Activated CD4-positive, alpha-beta T cell treated with anti-CD3 and anti-CD28 coated beads, Interleukin-10, Interleukin-2, amounts not matched to agents 100 ng/mL and 50 ng/mL, durations not matched to agents 16 hours and 8 hours (primary cell): ENCODE results near the gene RAN.
"Not testable (repeated sequence)": the region's sequence is repeated elsewhere in the genome, so short reads cannot be mapped to it uniquely, and the experiment has no call there.

Source experiments
- DNase-seq: peaks from one replicate; pipeline ENCODE4 v3.0.0-alpha.2; 2020

Gene RAN

GRCh38 chr12:130871286-130872178, at the start of gene RAN:
Gene RAN, plus strand, starts transcription at chr12:130872066. Its CDS starts 528 bp downstream, at chr12:130872594.
- peak; percentile 96 for DNase-seq

DNA sequence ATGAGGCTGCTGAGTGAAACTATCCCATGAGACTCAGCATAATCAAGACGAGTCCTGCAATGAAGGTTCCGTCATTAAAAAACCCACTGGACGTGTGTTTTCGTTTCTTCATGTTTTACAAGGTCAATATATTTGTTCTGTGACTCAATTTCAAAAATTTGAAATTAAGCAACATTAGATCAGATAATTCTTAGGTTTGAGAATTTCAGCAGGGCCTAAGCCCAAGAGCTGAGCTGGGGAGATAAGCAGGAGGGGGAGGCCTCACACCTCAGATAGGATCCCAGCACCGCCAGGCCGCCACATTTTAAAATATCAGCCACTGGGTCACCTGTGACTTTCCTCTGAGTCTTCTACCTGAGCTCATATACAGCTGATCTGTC, 46.1 kb upstream of the RAN start:
- no peak for DNase-seq

- peak; percentile 71 for DNase-seq
Observed at GRCh38 chr12:130826151-130826801, 45.6 kb upstream of the RAN start.

DNA sequence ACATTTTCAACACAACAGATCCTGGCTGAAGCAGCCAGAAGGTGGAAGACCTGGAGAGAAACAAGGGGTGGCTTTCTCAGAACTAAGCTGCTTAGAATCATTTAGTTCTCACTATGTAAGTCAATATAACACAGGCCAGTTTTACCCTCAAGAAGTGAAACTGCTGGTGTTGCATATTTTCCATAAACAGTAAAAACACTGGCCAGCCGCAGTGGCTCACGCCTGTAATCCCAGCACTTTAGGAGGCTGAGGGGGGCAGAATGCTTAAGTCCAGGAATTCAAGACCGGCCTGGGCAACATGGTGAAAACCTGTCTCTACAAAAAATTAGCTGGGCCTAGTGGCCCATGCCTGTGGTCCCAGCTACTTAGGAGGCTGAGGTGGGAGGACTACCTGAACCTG, 44.4 kb upstream of the RAN start:
- no peak for DNase-seq

- no peak for DNase-seq
Observed at GRCh38 chr12:130828895-130829294, 43.0 kb upstream of the RAN start.

GRCh38 chr12:130829391-130830245, 42.2 kb upstream of the RAN start:
- no peak for DNase-seq

GRCh38 chr12:130830246-130830551, 41.7 kb upstream of the RAN start:
- no peak for DNase-seq

DNA sequence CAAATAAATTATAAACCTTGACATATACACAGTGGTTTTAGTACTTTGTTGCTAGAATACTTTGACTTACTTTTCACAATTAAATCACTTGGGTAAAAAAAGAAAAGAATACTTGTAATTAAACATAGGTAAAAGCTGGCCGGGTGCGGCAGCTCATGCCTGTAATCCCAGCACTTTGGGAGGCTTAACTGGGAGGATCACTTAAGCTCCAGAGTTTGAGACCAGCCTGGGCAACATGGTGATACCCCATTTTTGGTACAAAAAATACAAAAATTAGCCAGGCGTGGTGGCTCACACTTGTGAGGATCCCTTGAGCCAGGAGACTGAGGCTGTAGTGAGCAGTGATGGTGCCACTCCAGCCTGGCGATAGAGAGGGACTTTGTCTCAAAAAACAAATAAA, 40.6 kb upstream of the RAN start:
- DNase-seq, result no peak

- DNase-seq, result no peak
Observed at GRCh38 chr12:130831876-130832405, 39.9 kb upstream of the RAN start.

GRCh38 chr12:130832561-130833209, 39.2 kb upstream of the RAN start:
- DNase-seq, result no peak

DNA sequence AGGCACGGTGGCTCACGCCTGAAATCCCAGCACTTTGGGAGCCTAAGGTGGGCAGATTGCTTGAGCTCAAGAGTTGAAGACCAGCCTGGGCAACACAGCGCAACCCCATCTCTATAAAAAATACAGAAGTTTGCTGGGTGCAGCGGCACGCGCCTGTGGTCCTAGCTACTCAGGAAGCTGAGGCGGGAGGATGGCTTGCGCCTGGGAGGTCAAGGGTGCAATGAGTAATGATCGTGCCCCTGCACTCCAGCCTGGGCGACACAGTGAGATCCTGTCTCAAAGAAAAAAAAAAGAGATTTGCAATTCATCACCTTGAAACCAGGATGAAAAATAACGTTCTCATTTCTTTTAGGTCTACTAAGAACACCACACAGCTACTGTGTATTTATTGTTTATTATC, 36.9 kb upstream of the RAN start:
- no peak for DNase-seq

DNA sequence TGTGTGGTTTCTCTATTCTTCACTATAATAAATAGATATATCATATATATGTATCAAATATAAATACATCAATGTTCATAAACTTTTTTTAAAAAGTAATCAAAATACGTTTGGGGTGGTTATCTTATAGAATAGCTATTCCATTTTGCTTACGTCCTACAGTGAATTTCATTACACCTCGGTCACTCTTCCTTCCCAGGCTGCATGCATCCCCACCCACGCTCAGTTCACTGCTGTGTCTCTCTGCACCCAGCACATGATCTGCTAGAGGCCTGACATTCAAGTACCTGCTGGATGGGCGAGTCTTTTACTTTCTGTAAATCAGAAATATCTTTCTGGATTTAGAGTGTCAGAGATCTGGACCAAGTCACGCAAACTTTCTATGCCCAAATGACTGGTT, 36.4 kb upstream of the RAN start:
- no peak for DNase-seq

DNA sequence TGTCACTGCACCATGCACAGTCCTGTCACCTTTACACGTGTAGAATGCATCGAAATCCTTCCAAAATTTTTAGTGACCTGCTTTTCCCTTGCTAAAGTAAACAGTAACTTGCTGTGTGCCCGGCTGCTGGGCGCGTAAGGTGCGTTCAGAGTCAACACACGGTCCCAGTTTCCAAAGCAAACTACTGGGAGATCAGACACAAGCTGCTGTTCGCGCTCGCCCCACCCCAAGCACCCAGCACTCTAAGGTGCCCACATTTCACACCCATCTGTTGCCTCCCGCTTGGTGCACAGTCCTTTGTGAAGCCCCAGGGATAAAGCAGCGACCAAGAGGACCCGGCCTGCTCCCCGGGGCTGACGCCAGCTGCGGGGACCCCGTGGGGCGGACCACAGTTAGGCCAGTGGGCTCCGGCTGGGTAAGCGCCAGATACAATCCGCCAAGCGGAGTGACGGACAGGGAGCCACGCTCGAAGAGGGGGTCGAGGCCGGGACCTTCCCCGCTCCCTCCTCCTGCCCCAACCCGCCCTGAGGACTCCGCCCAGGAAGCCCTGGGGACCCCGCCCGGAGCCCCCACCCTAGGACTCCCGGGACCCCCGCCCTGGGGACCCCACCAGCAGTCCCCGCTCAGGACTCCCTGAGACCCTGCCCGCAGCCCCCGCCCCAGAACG, 33.4 kb upstream of the RAN start:
- DNase-seq, result peak; percentile 23

GRCh38 chr12:130838951-130839769, 32.7 kb upstream of the RAN start, which contains the start of gene STX2:
Gene STX2, minus strand, starts transcription at chr12:130839250. Its CDS starts 151 bp downstream, at chr12:130839099.
- DNase-seq, result peak; percentile 92

GRCh38 chr12:130839770-130840404, 32.0 kb upstream of the RAN start:
- DNase-seq, result no peak

DNA sequence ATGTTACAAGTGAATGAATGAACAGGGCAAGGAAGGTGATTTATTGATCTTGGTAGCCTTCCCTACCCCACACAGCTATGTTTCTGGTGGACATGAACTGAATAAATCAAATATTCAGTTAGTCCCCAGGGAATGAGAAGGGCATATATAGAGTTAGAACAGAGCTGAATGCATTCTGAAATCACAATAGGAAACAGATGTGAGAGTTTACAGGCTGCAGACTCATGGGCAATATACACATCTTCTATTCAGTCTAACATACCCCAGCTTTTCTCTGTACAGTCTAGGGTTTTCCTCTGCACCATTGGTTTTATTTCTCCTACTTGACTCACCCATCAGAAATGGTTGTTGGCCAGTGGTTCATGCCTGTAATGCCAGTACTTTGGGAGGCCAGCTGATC, 25.5 kb upstream of the RAN start:
- DNase-seq, result no peak

GRCh38 chr12:130847112-130847511, 24.8 kb upstream of the RAN start:
- DNase-seq, result no peak

GRCh38 chr12:130848105-130848504, 23.8 kb upstream of the RAN start:
- not testable (repeated sequence) for DNase-seq

GRCh38 chr12:130848785-130849305, 23.0 kb upstream of the RAN start:
- DNase-seq, result not testable (repeated sequence)
